ENCODE data around the gene LGALS3BP. TPM values are rescaled to one million over a fixed set of nuclear protein-coding genes. Genes with fewer than 3 reads are reported as not detected.

The LGALS3BP gene
- total and polyA plus RNA-seq, 2 of the 4 experiments (the other 2 are of a cell fraction), result 33.7 to 273 TPM

- no peak overlapping the region for H3K9ac ChIP-seq (ENCODE audit: low read depth, low read length)
- H3K4ac ChIP-seq (ENCODE audit: low read depth, low read length), result no peak overlapping the region
- H3K9me1 ChIP-seq (ENCODE audit: insufficient read depth, low read length), result no peaks in the 10 kb centered on the region
- H3K18ac ChIP-seq (ENCODE audit: low read depth, low read length), result no peak overlapping the region
- H3K79me1 ChIP-seq (ENCODE audit: low read depth in 1 of 2, low read length in 2 of 2), result peaks cover 3 to 21% of the 10 kb centered on the region in 2 experiments; a peak in 3 of 4 replicates
- in situ Hi-C loops (cut with MboI; ENCODE audit: low sequenced_read_pairs) (loop anchor here (5.0 to 25.0 kb wide), 2 partner anchors 106 to 481 kb away; no protein-coding TSS in a partner anchor), dilution Hi-C loops (cut with HindIII; ENCODE audit: low sequenced_read_pairs, unreplicated experiment) (no loop called here), intact Hi-C loops (cut with micrococcal nuclease) (no loop called here)
- ChIA-PET POLR2A (ENCODE audit: unreplicated experiment) (no interaction called here), CTCF (no interaction called here)
- peaks cover 6% of the 10 kb centered on the region; the same call in 1 of the 2 replicates for H3K4me1 ChIP-seq (ENCODE audit: control insufficient read depth, insufficient read depth, low read length)
- no TSS peak for BruUV-seq (replicated peaks)
- WGBS, 2 experiments (ENCODE audit: extremely low coverage in 2 of 2, insufficient read length in 1 of 2), result 53% methylated on average over 4 of the region's 21 CpGs; no CpG with 5 or more reads in 1 of the 2 experiments
- no peak overlapping the region for H4K8ac ChIP-seq (ENCODE audit: low read depth in 2 of 2, low read length in 2 of 2)
- H3K27ac ChIP-seq (ENCODE audit: insufficient read depth, low read length), result no peak overlapping the region
- H3K4me2 ChIP-seq (ENCODE audit: low read depth, low read length), result no peak overlapping the region
- H3K14ac ChIP-seq (replicated peaks; ENCODE audit: low read depth, low read length), result no peak overlapping the region
- H3K4me3 ChIP-seq (ENCODE audit: insufficient read depth, low read depth, low read length), result no peak overlapping the region
- no peak overlapping the region for H2AK9ac ChIP-seq (replicated peaks; ENCODE audit: low read depth, low read length, poor library complexity)
- H3K9me3 ChIP-seq (ENCODE audit: control insufficient read depth, insufficient read depth, low read length), result no peaks in the 10 kb centered on the region
- no peak overlapping the region for H2BK120ac ChIP-seq (ENCODE audit: low read depth, low read length)
- H4K20me1 ChIP-seq (ENCODE audit: insufficient read depth, low read length), result peaks cover 5% of the 10 kb centered on the region; the same call in 1 of the 2 replicates
- H3K36me3 ChIP-seq (ENCODE audit: control insufficient read depth, insufficient read depth, low read length), result peaks cover 20% of the 10 kb centered on the region; the same call in 1 of the 2 replicates
- H2BK5ac ChIP-seq (ENCODE audit: low read depth, low read length, poor library complexity, severe bottlenecking), result no peak overlapping the region
- H4K5ac ChIP-seq (ENCODE audit: low read depth, low read length), result no peak overlapping the region
- no peak for DNase-seq
- no peak overlapping the region for H3K23ac ChIP-seq (ENCODE audit: low read depth, low read length)
- H2AK5ac ChIP-seq (ENCODE audit: low read depth, low read length), result no peak overlapping the region
- no peak overlapping the region for H2AFZ ChIP-seq (replicated peaks; ENCODE audit: low read length, poor library complexity)
- no peaks in the 10 kb centered on the region for H3K27me3 ChIP-seq (ENCODE audit: control insufficient read depth, insufficient read depth, low read length)
- H2BK20ac ChIP-seq (ENCODE audit: low read depth, low read length), result no peak overlapping the region
- no peak for ATAC-seq (ENCODE audit: low read depth)
- H2BK15ac ChIP-seq (ENCODE audit: low read depth, low read length), result no peak overlapping the region
- H4K91ac ChIP-seq (ENCODE audit: insufficient read depth, low read depth, low read length), result no peak overlapping the region
- no peak overlapping the region for H3K56ac ChIP-seq (ENCODE audit: extremely low read depth, insufficient read depth, low read length)
- TF ChIP-seq SMC3 (IDR thresholded peaks at IDR 0.05; ENCODE audit: low read depth, low read length), result no peak
- TF ChIP-seq CHD1 (IDR thresholded peaks at IDR 0.05; ENCODE audit: low read depth, low read length), result no peak
- TF ChIP-seq RCOR1 (IDR thresholded peaks at IDR 0.05; ENCODE audit: insufficient replicate concordance, low read length), result no peak
- no peak for TF ChIP-seq RAD21 (IDR thresholded peaks at IDR 0.05; ENCODE audit: low read length)
- no peak for TF ChIP-seq BHLHE40 (IDR thresholded peaks at IDR 0.05; ENCODE audit: low read depth, low read length)
- TF ChIP-seq NFE2L2 (IDR thresholded peaks at IDR 0.05; ENCODE audit: low read depth, low read length), result no peak
- TF ChIP-seq MAZ (IDR thresholded peaks at IDR 0.05; ENCODE audit: borderline replicate concordance, low read depth, low read length), result no peak
- no peak for TF ChIP-seq MXI1 (IDR thresholded peaks at IDR 0.05; ENCODE audit: borderline replicate concordance, low read depth, low read length)
Observed at GRCh38 chr17:78967782-78968362, 11.9 kb downstream of the LGALS3BP start.
